ENCODE results near the gene PLOD1.
"Not testable (repeated sequence)": the region's sequence is repeated elsewhere in the genome, so short reads cannot be mapped to it uniquely, and the experiment has no call there.

Gene PLOD1

DNA sequence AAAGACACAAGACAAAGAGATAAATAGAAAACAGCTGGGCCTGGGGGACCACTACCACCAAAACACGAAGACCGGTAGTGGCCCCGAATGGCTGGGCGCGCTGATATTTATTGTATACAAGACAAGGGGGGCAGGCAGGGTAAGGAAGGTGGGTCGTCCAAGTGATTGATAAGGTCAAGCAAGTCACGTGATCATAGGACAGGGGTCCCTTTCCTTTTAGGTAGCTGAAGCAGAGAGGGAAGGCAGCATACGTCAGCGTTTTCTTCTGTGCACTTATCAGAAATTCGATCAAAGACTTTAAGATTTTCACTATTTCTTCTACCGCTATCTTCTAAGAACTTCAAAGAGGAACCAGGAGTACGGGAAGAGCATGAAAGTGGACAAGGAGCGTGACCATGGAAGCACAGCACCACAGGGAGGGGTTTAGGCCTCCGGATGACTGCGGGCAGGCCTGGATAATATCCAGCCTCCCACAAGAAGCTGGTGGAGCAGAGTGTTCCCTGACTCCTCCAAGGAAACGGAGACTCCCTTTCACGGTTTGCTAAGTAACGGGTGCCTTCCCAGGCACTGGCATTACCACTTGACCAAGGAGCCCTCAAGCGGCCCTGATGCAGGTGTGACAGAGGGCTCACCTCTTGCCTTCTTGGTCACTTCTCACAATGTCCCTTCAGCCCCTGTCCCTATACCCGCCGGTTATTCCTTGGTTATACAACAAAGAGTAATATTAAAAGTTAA lies 21.9 kb upstream of the PLOD1 start:
- not testable (repeated sequence) for FAIRE-seq

DNA sequence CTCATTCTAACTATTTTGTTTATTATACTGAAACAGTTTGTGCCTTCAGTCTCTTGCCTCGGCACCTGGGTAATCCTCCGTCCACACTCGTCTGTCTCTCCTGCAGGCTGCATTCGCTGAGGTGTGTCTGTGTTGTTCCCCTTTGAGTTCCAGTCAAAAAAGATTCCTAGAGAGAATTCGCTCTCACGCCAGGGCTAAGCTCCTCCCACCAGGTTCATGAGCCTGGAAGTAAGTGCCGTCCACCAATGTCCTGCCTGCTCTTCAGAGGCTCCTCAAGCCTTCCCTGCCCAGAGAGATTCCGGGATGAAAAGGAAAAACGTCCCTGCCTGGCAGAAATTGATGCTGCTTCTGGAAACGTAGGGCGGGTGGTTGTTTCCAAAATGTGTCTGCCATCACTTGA lies 21.2 kb upstream of the PLOD1 start:
- FAIRE-seq = no peak

DNA sequence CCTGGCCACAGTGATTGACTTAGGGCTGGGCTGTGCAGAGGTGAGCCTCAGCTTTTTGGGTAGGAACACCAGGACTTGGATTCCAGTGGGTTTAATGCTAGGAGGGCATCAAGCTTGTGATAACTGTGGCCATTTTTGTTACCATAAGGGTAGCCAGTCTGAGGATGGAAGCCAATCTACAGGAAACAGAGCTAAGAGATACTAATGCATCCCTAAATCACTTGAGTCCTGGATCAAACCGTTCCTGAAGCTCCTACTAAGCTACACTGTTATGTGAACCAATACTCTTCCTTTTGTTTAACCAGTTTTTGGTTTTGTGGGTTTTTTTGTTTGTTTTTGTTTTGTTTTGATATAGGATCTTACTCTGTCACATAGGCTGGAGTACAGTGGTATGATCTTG lies 20.5 kb upstream of the PLOD1 start:
- no peak for FAIRE-seq

DNA sequence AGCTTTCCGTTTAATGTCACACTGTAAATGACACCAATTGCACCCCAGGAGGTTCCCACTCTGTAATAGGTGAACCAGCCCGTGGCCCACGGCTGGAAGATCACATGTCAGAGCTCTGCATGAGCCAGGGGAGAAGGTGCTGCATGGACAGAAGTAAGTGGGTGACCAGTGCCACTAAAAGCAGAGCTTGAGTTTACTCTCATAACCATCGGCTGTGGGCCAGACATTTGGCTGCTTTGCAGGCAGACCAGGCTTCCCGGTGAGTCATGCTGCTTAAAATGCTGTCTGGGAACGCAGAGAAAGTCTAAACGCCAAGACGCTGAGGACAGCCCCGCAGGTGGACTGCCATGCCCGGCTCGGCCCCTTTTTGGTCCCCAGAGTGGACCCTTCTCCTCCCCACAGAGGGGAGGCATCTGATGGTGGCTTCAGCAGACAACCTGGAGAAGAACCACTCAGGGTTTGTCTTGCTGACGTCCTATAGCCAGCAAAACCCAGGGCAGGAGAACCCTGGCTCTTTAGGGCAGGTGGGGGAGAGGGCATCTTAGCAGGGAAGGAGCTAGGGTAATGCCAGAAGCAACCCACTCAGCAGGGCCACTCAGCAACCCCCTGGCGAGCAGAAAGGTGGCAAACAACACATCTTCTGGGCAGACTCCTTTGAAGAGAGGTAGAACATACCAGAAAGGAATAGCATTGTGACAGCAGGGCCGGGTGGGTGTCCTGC lies 15.6 kb upstream of the PLOD1 start:
- FAIRE-seq = no peak

DNA sequence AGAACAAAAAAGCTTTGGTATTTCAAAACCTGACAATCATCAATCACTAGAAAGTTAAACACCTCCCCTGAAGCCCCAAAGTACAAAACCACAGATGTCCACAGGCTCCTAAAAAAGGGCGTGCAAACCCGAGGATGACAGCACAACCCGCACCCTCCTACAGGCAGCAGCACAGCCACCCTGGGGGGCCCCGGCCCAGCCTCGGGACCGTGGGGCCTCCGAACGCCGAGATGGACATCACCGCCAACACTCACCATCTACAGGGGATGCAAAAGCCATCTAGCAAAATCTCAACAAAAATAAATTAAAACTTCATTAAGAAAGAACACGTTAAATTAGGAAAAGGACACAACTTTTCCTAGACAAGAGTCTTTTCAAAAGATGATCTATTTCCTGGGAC lies 14.9 kb upstream of the PLOD1 start:
- FAIRE-seq = no peak

DNA sequence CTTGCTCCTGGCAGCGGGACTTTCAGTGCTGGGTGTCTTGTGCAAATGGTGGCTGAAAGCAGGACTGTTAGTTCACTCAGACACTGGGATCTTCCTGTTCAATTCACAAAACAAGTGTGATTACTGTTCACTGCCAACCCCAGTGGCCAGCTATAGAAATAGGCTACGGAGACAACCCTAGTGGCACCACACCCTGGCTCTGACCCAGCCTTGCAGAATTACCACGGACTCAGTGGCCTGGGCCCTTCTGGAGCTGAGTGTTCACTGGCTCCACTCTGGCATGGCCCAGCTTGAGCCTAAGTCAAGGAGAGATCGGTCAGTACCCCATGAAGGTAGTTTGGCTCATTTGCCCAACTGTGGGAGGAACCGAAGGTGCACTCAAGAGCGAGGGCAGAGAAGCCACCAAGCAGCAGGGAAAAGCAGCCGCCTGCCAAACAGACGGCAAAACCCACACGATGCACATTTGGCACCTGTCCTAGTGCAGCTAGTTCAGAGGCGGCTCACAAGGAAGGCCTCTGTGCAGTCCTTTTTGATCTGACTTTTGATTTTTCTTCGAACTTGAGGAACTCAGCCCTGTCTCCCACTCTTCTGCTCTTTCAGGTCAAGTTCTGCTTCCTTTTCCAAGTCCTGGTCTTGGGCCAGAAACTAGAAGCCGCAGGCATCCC lies 14.1 kb upstream of the PLOD1 start:
- FAIRE-seq = no peak

DNA sequence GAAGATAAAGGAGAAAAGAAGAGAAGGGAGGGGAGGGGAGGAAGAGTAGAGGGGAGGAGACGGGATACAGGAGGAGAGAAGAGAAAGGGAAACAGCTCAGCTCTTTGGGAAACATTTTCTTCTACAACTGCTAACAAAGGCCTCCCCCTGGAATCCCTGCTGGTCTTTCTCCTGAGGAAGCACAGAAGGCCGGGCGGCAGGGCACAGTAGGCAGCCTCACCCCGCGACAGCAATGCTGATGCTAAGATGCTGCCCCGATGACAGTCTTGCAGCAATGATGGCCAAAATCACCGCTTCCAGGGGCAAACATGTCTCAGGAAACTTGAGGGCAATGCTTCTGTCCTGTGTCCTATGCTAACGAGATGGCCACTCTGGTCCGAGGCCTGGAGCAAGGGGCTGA lies 13.5 kb upstream of the PLOD1 start:
- no peak for FAIRE-seq

DNA sequence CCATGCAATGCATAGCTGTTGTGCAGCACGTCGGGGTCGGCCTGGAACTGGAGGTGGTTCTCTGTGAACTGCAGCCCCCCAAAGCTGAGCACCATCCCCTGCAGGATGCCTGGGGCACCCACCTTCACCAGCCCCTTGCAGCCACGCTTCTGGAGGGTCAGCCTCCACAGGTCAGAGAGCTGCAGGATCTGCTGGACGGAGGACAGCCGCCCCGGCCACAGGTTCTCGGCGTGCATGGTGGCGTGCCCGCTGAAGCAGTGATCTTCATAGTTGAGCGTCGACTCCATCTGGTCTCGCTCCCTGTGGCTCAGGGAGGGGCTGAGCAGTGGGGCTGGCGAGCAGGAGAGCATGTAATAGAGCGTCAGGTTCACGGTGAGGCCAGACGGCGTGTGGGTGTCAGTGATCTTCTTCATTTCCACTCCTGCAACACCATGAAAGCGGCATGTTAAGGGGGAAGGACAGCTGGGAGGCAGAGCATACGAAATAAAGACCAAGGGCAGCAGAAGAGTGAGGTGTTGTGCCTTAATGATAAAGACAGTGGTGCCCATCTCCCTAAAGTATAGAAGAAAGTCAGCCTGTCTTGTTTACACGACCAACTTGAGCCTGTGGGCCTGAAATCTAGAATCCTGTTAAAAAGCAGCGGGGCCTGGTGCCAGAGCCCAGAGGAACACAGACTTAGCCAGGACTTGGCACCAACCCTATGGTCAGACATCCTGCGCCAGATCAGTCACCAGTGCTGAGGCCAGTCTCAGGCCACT lies 11.3 kb upstream of the PLOD1 start:
- FAIRE-seq = no peak

DNA sequence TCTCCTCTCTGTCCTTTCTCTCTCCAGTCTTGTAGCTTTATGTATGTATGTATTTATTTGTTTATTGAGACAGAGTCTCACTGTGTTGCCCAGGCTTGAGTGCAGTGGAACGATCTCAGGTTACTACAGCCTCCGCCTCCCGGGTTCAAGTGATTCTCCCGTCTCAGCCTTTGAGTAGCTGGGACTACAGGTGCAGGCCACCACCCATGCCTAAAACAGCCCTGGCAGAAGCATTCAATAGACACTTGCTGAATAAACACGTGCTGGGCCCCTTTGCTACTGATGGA lies 10.7 kb upstream of the PLOD1 start:
- FAIRE-seq = no peak

DNA sequence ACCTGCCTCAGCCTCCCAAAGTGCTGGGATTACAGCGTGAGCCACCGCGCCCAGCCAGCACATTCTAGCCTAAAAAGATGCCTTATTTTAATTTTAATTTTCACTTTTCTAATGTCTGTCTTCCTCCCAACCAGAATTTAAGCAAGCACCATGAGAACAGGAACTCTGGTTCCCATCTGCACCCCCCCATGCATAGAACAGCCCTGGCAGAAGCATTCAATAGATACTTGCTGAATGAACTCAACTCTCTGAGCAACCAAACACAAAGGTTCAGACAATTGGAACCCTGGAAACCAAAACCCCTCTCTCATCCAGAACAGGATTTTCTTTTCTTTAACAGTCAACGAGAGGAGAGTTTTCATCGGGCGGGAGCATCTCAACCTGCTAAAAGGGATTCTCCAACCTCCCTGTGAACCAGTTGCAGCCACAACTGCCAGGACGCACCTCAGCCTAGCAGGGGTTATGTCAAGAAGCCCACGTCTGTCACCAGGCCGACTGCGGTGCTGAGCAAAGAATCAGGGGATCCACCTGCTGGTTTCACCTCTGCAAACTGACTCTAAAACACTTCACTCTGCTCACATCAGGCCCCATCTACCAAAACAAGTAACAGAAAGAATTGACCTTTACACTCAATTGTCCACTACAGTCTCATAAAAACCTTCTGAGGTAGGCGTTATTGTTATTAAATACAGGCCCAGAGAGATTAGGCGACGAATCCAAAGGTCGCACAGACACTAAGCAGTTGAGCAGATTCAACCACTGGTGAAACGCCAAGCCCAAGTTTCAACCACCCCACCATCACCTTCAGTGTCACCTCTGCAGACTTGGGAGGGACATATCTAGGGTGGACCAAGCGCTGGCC lies 10.0 kb upstream of the PLOD1 start:
- FAIRE-seq = no peak

DNA sequence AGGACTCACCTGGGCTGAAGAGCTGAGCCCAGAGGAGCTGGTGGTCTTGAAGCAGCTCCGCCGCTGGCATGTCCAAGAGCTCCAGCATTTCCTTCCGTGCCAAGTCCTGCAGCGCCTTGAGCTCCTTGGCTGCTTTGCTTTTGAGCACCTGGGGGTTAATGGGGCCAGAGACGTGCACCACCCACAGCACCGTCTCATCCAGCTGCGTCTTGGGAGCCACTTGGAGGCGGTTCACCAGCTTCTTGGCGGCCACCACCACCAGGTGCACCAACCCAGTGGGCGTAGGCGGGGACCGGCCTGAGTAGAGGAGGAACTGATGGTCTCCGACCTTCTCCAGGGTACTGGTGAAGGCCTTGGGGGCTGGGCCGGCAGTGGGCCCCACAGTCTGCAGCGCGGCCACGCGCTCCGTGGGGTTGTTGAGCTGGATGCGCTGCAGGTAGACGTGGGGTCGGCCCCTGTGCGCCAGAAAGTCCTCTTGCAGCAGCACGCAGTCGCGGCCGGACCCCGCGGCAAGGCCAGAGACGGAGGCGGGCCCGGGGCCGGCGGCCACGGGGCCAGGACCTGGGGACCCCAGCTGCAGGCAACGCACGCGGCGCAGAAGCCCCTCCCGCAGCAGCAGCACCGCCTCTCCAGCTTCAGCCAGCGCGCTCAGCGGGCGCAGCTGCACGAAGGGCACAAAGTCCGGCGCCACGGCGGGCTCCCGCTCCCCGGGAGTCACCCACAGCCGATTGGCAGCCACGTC lies 9.2 kb upstream of the PLOD1 start:
- not testable (repeated sequence) for FAIRE-seq

DNA sequence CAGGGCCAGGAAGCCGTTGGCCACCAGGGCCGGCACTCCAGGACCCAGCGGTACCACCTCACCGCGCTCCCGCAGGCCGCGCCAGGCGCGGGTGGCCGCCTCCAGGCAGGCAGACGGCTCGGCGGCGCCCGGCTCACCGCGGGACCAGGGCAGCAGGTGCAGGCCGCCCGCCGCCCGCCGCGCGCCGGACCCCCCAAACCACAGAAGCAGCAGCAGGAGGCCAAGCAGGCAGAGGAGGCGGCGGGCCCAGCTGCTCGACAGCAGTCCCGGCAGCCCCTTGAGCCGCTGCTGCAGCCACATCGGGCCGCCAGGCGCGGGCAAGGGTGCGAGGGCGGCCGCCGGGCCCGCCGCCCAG lies 8.6 kb upstream of the PLOD1 start:
- FAIRE-seq = no peak

DNA sequence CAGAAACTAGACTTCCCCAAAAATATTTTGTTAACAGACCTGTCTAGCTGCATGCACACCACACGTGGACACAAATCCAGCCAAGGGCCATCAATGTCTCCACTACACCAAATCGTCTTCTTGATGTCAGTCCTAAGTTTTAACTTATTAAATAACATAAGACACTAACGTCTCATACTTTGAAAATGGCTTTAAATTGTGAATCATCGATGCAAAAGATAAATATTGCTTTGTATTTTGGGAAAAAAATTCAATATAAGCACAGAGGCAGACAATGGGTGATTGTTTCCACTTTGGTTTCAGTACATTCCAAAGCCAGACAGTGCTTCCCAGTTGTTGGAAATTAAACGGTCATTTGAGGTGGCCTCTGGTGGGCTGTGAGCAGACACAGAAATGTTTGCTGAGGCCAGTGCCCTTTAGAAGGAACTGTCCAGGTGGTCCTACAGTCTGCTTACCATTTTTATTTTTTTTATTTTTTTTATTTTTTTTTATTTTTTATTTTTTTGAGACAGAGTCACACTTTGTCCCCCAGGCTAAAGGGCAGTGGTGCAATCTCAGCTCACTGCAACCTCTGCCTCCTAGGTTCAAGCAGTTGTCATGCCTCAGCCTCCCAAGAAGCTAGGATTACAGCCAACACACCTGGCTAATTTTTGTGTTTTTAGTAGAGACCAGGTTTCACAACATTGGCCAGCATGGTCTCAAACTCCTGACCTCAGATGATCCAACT lies 6.5 kb upstream of the PLOD1 start:
- FAIRE-seq = no peak

DNA sequence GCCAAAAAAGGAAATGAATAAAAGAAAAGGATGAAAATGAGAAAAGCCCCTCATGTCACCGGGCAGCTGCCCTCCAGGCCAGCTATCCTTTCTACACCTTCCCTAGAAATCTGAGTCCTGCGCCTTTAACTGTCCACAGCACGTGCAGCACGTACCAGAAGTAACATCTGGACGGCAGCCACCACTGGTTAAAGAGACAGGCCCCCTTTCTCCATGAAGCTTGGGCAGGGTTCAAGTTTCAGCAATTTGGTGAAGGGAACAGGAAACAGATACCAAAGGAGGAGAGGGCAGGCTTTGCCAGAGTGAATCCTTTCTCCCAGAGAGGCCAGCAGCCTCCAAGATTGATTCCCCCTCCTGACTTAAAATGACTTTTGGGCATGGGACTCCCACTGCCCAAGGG lies 4.7 kb upstream of the PLOD1 start:
- FAIRE-seq = no peak

DNA sequence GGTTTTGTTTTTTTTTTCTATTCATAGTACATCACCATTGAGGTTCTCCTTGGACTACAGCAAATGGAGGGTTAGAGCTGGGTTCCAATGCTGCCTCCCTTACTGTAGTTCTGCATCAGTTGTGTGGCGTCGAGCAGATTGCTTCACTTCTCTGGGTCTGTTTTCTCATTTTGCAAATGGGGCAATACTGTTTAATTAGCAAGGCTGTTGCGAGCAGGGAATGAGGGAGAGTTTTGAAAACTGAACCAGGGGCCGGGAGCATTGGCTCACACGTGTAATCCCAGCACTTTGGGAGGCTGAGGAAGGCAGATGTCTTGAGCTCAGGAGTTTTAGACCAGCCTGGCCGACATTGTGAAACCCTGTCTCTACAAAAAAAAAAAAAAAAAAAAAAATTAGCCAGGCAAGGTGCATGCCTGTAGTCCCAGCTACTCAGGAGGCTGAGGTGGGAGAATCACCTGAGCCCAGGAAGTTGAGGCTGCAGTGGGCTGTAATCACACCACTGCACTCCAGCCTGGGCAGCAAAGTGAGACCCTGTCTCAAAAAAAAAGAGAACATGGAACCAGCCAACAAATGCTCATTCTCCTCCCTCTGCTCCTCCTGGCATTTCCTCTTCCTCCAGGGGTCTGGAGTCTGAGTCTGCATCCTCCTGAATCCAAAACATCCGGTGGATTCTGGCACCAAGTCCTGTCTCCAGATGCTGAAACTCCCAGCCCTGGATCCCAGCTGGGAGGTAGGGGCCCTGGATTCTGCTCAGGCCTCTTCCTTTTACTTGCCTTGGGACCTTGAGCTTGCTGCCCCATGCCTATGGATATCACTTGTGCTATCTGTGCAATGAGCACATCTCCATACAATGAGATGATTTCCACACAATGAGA lies 3.7 kb upstream of the PLOD1 start:
- no peak for FAIRE-seq

DNA sequence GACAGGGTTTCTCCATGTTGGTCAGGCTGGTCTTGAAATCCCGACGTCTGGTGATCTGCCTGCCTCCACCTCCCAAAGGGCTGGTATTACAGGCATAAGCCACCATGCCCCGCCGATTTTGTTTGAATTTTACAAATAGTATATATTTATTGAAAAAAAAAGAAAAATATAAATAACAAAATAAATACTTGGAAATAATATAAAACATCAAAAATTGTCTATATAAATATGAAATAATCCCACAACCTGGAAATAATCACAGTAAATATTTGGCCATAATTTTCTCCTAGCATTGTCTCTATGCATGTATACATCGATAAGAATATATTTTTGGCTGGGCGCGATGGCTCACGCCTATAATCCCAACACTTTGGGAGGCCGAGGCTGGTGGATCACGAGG lies 2.7 kb upstream of the PLOD1 start:
- FAIRE-seq = no peak

DNA sequence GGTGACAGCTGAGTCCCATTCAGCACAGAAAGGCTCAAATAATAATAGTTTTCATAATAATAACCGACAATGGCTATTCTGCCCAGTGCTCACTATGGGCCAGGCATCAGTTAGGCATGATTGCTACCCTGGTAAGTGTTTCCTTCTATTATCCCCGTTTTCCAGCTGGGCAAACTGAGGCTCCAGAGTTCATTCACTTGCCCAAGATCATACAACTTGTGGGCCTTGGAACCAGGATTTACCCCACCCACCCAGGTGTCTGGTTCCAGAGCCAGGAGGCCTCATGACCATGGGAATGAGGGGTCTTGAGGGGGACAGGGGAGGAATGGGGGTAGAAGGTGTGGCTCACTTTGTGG lies 518 bp downstream of the PLOD1 start:
- no peak for FAIRE-seq

DNA sequence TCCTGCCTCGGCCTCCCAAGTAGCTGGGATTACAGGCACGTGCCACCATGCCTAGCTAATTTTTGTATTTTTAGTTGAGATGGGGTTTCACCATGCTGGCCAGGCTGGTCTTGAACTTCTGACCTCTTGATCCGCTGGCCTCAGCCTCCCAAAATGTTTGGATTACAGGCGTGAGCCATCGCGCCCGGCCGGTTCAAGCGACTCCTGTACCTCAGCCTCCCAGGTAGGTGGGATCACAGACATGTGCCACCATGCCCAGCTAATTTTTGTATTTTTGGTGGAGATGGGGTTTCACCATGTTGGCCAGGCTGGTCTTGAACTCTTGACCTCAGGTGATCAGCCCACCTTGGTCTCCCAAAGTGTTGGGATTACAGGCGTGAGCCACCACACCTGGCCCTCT lies 1.2 kb downstream of the PLOD1 start:
- not testable (repeated sequence) for FAIRE-seq

DNA sequence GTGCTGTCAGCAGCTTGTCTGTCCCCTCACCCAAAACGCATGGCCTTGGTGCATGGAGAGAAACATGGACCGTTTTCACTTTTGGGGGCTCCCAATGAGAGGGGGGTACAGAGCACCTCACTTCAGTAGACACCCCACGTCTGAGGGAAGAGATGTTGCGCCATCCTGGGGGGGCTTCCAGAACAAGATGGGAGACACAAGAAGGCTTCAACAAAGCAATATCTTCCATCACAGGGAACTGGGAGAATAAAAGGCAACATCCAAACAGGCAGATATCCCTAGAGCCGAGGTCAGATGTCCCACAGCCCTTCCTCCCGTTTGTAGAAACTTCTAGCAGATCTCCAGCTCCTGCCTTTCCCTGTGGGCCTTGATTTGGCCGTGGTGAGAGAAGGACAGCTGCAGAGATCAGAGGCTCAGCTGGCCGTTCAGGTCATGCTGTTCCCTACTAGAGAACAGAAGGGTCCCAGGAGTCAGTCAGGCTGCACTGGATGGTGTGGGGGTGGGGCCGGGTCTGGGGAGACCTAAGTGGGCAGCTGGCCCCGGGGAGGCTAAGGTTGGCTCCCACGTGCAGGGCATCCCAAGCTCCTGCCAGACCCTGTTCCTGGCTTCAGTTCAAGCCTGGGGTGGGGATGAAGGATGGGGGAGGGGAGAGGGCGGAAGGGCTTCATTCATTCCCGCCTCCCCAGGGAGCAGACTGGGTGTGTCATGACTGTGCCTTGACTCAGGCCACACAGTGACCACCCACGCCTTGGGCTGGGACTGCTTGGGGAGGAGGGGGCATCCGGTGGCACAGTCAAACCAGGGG lies 4.4 kb downstream of the PLOD1 start:
- no peak for FAIRE-seq

DNA sequence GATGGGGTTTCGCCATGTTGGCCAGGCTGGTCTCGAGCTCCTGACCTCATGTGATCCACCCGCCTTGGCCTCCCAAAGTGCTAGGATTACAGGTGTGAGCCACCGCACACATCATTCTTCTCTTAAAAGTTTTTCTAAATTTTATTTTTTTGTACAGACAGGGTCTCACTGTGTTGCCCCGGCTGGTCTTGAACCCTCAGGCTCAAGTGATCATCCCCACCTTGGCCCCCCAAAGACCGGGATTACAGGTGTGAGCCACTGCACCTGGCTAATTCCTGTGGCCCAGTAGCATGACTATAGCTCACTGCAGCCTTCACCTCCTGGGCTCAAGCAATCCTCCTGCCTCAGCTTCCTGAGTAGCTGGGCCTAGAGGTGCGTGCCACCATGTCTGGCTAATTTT lies 5.3 kb downstream of the PLOD1 start:
- FAIRE-seq = not testable (repeated sequence)
